Left lung (tissue), 10 donors: ENCODE results near the gene VAT1L. TPM values are rescaled to one million over a fixed set of nuclear protein-coding genes. Genes with fewer than 3 reads are reported as not detected.
"Not testable (repeated sequence)": the region's sequence is repeated elsewhere in the genome, so short reads cannot be mapped to it uniquely, and the experiment has no call there.

Experiments used
- ATAC-seq: fragments of 200-7000 bp; cut with Tn5 transposase; one replicate; pipeline ENCODE4 v1.9.1; 2020; ENCODE audit warnings: moderate library complexity
- DNase-seq, 4 donors: peaks; one replicate each; pipeline ENCODE4 v3.0.0-alpha.2; 2013 to 2020
- H3K27ac ChIP-seq, 2 donors: fragments of 200-600 bp; sonication (generic) in 1 of 2; one replicate each; pipeline versions ENCODE4 v1.5.0 to v1.8.0; 2020 to 2021
- H3K27me3 ChIP-seq, 2 donors: fragments of 200-600 bp; sonication (generic) in 1 of 2; one replicate each; pipeline versions ENCODE4 v1.5.0 to v1.8.0; 2020 to 2021
- H3K36me3 ChIP-seq, 2 donors: fragments of 200-600 bp; sonication (generic) in 1 of 2; one replicate each; pipeline versions ENCODE4 v1.5.0 to v1.8.0; 2020 to 2021
- H3K4me1 ChIP-seq, 2 donors: fragments of 200-600 bp; one replicate each; pipeline ENCODE4 v1.8.0; 2021
- H3K4me3 ChIP-seq, 2 donors: fragments of 200-600 bp; sonication (generic) in 1 of 2; one replicate each; pipeline versions ENCODE4 v1.5.0 to v1.8.0; 2020 to 2021; ENCODE audit warnings: mild to moderate bottlenecking in 1 of 2
- H3K9me3 ChIP-seq, 2 donors: fragments of 200-600 bp; sonication (generic) in 1 of 2; one replicate each; pipeline versions ENCODE4 v1.5.0 to v1.8.0; 2020 to 2021
- intact Hi-C, 2 donors: fragments of 100-400 bp; cut with DNase I; formaldehyde crosslinking; loops; one replicate each; pipeline versions ENCODE4 v1.11.2 to v1.14.2; 2022
- polyA plus RNA-seq, 6 donors: library from polyadenylated mRNA; unstranded; fragments of 120-200 nt; gene quantifications; one replicate each; pipeline ENCODE4 v1.2.1, GENCODE V29; 2013; ENCODE audit not compliant: insufficient read length in 6 of 6
- total RNA-seq, 2 donors: library from RNA; stranded (reverse); fragmentation: NEBNext Ultra II Directional; extraction: Animal tissue kit (Norgen Biotek cat#: 25700); gene quantifications; one replicate each; pipeline ENCODE4 v1.2.1, GENCODE V29; 2021
- TF ChIP-seq, protein P1 (sequence below), 2 donors: fragments of 200-600 bp; sonication (generic) in 1 of 2; IDR thresholded peaks; one replicate each; pipeline versions ENCODE4 v1.5.0 to v1.8.0; 2021; ENCODE audit warnings: antibody characterized with exemption in 2 of 2
- donor health status: DM: no; HTN: yes; CAD: no.
- donor health status: DM: no; HTN: no; CAD: no.

The VAT1L gene
- total and polyA plus RNA-seq, 8 donors: 0.26 to 9.2 (median 5.4) TPM

DNA sequence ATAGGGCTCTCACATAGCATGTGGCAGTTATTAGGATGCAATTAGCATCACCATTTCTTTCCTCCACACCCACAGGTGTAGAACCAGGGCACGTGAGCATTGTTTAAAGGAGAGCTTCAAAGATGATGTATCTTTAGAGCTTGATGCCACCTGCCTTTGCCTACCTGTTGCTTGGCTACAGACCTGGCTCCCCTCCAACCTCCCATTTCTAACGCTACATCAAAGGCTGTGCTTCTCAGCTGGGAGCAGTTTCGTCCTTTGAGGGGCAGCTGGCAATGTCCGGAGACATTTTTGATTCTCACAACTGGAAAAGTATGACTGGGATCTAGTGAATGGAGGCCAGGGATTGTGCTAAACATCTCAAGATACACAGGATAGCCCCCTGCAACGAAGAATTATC, 155.4 kb downstream of the VAT1L start:
- DNase-seq: no peak
- H3K27me3 ChIP-seq: peaks cover 0 to 12% of the 10 kb centered on the region in 2 donors

DNA sequence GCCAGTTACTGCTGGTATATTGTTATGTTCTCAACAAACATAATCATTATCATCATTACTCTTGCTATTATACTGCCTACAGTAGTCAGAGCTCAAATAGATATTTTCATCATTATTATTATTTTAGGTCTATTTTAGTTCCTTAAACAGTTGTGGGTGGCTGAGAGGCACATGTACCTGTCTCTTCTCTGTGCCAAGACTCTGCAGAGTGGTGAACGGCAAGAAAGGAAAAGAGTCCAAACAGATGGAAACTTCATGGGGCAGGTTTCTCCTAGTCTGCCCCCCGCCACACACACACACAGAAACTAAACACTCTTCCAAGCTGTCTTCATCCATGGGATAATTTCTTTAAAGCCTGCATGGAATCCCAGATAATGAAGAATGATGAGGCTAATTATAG, 156.3 kb downstream of the VAT1L start:
- Histone ChIP-seq H3K27me3 (peaks cover 0 to 16% of the 10 kb centered on the region in 2 donors), H3K4me1 (no peaks in the 10 kb centered on the region), H3K9me3 (peaks cover 0 to 2% of the 10 kb centered on the region in 2 donors), H3K4me3 (no peak overlapping the region), H3K36me3 (no peaks in the 10 kb centered on the region), H3K27ac (no peak overlapping the region)
- TF ChIP-seq, protein P1, sequence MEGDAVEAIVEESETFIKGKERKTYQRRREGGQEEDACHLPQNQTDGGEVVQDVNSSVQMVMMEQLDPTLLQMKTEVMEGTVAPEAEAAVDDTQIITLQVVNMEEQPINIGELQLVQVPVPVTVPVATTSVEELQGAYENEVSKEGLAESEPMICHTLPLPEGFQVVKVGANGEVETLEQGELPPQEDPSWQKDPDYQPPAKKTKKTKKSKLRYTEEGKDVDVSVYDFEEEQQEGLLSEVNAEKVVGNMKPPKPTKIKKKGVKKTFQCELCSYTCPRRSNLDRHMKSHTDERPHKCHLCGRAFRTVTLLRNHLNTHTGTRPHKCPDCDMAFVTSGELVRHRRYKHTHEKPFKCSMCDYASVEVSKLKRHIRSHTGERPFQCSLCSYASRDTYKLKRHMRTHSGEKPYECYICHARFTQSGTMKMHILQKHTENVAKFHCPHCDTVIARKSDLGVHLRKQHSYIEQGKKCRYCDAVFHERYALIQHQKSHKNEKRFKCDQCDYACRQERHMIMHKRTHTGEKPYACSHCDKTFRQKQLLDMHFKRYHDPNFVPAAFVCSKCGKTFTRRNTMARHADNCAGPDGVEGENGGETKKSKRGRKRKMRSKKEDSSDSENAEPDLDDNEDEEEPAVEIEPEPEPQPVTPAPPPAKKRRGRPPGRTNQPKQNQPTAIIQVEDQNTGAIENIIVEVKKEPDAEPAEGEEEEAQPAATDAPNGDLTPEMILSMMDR (IDR thresholded peaks at IDR 0.05): no peak
- ATAC-seq: no peak
- intact Hi-C loops: loop anchor here in 1 of 2 donors (10.0 kb wide), 1 partner anchor 60 kb away; no protein-coding TSS in a partner anchor
- no peak for DNase-seq

More for the DNA sequence above, 155.4 kb downstream of the VAT1L start:
- Histone ChIP-seq H3K27ac (no peak overlapping the region), H3K36me3 (no peaks in the 10 kb centered on the region), H3K9me3 (peaks cover 0 to 2% of the 10 kb centered on the region in 2 donors), H3K4me3 (no peak overlapping the region), H3K4me1 (no peaks in the 10 kb centered on the region)
- TF ChIP-seq, protein P1 (IDR thresholded peaks at IDR 0.05): no peak
- ATAC-seq: no peak
- intact Hi-C loops: loop anchor here in 1 of 2 donors (10.0 kb wide), 1 partner anchor 59 kb away; no protein-coding TSS in a partner anchor

- Histone ChIP-seq H3K9me3 (peaks cover 0 to 2% of the 10 kb centered on the region in 2 donors), H3K36me3 (no peaks in the 10 kb centered on the region), H3K27me3 (peaks cover 0 to 16% of the 10 kb centered on the region in 2 donors), H3K4me3 (no peak overlapping the region), H3K4me1 (no peaks in the 10 kb centered on the region), H3K27ac (no peak overlapping the region)
- ATAC-seq (no peak), DNase-seq (no peak)
- intact Hi-C loops: loop anchor here in 1 of 2 donors (10.0 kb wide), 1 partner anchor 60 kb away; no protein-coding TSS in a partner anchor
- TF ChIP-seq, protein P1 (IDR thresholded peaks at IDR 0.05): no peak
Observed at GRCh38 chr16:77945126-77945525, 156.8 kb downstream of the VAT1L start.

DNA sequence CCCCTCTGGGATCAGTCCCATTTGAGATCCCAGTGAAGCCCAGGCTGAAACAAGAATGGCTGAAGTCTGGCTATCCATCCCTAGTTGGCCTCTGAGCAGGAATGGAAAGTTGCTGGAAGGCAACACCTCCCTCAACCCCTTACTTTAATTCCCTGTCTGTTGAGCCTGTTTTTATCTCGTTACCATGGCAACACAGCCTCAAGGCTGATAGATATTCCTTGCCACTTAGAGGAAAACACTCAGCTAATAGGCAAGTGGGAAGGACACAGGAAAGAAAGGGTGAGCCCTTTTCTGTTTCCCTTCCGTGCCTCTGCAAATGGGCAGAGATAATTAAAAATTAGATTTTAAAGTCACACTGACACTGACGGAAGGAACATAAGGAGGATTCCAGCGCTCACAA, 158.5 kb downstream of the VAT1L start:
- Histone ChIP-seq H3K4me3 (no peak overlapping the region), H3K27me3 (peaks cover 0 to 16% of the 10 kb centered on the region in 2 donors), H3K4me1 (no peaks in the 10 kb centered on the region), H3K27ac (no peak overlapping the region), H3K36me3 (no peaks in the 10 kb centered on the region), H3K9me3 (no peaks in the 10 kb centered on the region)
- intact Hi-C loops: loop anchor here in 1 of 2 donors (10.0 kb wide), 1 partner anchor 62 kb away; no protein-coding TSS in a partner anchor
- TF ChIP-seq, protein P1 (IDR thresholded peaks at IDR 0.05): no peak
- DNase-seq (peak in 1 of 4 donors; percentile 32), ATAC-seq (no peak)

- H3K27me3 ChIP-seq: peaks cover 0 to 20% of the 10 kb centered on the region in 2 donors
- not testable (repeated sequence) for H3K36me3 ChIP-seq, ATAC-seq, H3K9me3 ChIP-seq, H3K27ac ChIP-seq, H3K4me1 ChIP-seq, H3K4me3 ChIP-seq, DNase-seq
- intact Hi-C loops: loop anchor here in 1 of 2 donors (10.0 kb wide), 1 partner anchor 63 kb away; no protein-coding TSS in a partner anchor
Observed at GRCh38 chr16:77947590-77947989, 159.2 kb downstream of the VAT1L start.

- no peak overlapping the region for H3K4me3 ChIP-seq
- H3K27me3 ChIP-seq: peaks cover 0 to 20% of the 10 kb centered on the region in 2 donors
- no peak for ATAC-seq
- DNase-seq: no peak
- H3K27ac ChIP-seq: no peak overlapping the region
- H3K4me1 ChIP-seq: no peaks in the 10 kb centered on the region
- TF ChIP-seq, protein P1 (IDR thresholded peaks at IDR 0.05): no peak
- no peaks in the 10 kb centered on the region for H3K9me3 ChIP-seq
- no peaks in the 10 kb centered on the region for H3K36me3 ChIP-seq
- intact Hi-C loops: loop anchor here in 1 of 2 donors (10.0 kb wide), 1 partner anchor 64 kb away; no protein-coding TSS in a partner anchor
Observed at GRCh38 chr16:77948835-77949234, 160.5 kb downstream of the VAT1L start.
